ENCODE measurements around the gene SEMA4D.

DNA sequence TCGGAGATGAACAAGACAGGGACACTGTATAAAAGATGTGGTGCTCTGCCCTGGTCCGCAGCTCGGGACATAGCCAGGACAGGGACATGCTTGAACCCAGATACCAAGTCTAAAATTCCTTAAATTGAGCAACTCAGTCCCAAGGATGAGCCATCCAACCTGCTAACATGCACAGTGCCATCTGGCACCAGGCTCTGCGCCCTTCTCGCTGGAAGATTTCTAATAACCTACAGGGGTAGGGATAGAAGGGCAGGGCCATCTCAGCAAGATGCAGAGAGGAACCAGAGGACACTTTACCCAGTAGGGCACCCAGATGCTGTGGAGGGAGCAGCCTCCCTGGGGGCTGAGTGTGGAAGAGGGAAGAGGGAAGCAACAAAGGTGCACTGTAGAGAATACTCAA lies 60.1 kb downstream of the SEMA4D start:
- TF ChIP-seq EHMT2 (IDR thresholded peaks at IDR 0.05; ENCODE audit: borderline replicate concordance, low read depth, low read length) (no peak), SIN3A (IDR thresholded peaks at IDR 0.05; ENCODE audit: borderline replicate concordance, low read depth, low read length) (no peak), HOXA7 (CRISPR knock-in tag; IDR thresholded peaks at IDR 0.05) (no peak), MXD4 (CRISPR knock-in tag; IDR thresholded peaks at IDR 0.05) (no peak), KLF15 (CRISPR knock-in tag; IDR thresholded peaks at IDR 0.05; ENCODE audit: borderline replicate concordance) (no peak)
- TF ChIP-seq, protein P1, sequence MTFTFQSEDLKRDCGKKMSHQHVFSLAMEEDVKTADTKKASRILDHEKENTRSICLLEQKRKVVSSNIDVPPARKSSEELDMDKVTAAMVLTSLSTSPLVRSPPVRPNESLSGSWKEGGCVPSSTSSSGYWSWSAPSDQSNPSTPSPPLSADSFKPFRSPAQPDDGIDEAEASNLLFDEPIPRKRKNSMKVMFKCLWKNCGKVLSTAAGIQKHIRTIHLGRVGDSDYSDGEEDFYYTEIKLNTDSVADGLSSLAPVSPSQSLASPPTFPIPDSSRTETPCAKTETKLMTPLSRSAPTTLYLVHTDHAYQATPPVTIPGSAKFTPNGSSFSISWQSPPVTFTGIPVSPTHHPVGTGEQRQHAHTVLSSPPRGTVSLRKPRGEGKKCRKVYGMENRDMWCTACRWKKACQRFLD (CRISPR knock-in tag; IDR thresholded peaks at IDR 0.05; ENCODE audit: borderline replicate concordance) = no peak
